GM19467 (cell line): ENCODE data around the gene TMEM271.

ENCODE experiments used
- ATAC-seq: cut with Tn5 transposase; IDR thresholded peaks from one replicate; pipeline ENCODE4 v1.9.1; 2021; ENCODE audit warnings: mild to moderate bottlenecking, moderate library complexity; ENCODE audit not compliant: unreplicated experiment

Gene TMEM271

DNA sequence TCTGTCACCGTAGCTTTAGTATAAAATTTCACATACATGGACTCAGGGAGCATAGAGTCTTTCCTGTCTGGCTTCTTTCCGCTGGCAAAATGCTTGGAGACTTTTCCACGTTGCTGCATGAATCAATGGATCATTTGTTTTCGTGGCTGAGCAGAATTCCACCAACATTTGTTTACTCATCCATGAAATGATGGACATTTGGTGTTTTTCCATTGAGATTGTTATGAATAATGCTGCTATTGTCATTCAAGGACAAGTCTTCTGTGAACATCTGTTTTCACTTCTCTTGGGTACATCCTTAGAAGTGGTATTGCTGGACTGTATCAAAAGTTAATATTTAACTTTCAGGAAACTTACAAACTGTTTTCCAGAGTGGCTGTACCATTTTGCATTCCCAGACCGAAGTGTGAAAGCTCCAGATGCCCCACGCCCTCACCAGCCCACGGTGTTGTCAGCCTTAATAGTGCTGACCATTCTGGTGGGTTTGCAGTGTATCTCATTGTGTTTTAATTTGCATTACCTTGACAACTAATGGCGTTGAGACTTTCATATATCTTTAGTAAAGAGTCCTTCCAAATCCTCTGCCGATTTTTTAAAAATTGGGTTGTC, 5.8 kb upstream of the TMEM271 start:
- no peak for ATAC-seq

DNA sequence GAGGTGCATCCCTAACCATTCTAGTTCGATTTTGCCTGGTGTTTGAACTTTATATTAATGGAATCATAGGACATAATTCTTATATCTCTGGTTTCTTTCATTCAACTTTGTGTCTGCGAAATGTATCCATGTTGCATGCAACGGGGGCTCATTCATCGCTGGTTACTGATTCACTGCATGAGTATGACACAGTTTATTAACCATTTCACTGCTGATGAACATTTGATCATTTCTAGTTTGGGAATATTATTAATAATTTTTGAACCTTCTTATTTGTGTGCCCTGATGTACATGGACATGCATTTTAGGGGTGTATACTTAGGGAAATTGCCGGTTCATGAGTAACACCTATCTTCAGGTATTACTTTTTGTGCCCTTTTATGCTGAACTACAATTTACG, 5.1 kb upstream of the TMEM271 start:
- ATAC-seq: no peak

DNA sequence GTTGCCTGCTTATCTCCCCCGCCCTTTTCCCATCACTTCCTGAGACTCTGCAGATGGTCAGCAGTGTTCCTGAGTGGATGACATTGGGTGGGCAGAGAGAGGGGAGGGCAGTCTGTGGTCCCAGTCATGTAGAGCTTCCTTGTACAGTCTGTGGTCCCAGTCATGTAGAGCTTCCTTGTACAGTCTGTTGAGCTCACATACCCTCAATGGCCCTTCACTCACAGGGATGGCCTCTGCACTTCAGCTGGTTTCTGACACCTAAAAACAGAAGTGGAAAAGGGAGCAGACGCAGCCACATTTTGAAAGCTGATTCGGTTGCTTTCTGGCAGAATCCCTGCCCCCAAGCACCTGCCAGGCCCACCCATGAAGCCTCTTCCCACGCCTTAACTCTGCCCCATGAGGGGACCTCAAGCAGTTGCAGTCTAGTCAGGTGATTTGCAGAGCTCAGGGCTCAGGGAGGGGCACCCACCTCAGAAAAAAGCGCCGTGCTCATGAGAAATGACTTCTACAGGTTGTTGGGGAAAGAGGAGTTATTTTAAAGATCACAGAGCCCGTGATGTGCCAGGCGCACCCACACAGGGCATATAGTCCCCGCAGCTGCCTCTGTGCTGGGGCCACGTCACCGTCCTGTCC, 3.6 kb upstream of the TMEM271 start:
- no peak for ATAC-seq

DNA sequence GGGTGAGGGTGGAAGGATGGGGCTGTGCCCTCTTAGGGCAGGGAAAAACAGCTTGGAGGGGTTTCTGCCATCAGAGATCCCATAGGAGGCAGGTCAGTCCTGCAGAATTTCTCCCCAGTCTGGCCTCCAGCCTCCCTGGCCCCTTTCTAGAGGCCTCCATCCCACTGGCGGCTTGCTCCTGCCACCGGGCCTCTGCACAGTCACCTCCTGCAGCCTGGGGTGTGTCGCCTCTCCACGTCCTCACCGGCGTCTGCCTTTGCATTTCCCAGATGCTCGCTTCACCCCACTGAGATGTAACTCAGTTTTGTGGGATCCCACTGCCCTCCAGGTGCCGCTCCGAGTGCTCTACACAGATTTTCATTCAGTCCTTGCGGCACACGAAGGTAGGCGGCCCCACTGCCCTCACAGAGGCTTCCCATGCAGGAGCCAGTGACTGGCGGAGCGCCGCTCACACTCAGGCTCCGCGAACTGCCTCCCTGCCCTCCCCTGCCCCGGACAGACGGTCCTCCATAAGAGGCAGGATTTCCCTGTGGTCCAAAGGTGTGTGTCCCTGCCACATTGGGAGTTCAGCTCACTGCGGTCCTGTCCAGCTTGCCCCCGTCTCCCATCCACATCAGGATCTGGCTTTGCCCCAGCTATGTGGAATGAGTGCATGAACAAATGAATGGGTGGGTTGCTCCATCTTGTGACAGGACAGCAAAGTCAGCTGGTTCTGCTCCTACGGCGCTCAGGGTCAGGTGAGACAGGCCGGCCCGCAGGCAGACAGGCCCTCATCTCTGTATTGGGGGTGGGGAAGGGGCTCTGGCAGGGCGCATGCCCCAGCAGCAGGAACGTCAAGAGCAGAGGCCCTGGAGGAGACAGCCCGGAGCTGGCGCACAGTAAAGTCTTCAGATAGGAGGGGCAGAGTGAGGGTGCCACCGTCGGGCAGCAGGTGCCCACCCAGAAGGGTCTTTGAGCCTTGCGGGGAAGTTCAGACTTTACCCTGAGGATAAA, 2.7 kb upstream of the TMEM271 start:
- no peak for ATAC-seq

DNA sequence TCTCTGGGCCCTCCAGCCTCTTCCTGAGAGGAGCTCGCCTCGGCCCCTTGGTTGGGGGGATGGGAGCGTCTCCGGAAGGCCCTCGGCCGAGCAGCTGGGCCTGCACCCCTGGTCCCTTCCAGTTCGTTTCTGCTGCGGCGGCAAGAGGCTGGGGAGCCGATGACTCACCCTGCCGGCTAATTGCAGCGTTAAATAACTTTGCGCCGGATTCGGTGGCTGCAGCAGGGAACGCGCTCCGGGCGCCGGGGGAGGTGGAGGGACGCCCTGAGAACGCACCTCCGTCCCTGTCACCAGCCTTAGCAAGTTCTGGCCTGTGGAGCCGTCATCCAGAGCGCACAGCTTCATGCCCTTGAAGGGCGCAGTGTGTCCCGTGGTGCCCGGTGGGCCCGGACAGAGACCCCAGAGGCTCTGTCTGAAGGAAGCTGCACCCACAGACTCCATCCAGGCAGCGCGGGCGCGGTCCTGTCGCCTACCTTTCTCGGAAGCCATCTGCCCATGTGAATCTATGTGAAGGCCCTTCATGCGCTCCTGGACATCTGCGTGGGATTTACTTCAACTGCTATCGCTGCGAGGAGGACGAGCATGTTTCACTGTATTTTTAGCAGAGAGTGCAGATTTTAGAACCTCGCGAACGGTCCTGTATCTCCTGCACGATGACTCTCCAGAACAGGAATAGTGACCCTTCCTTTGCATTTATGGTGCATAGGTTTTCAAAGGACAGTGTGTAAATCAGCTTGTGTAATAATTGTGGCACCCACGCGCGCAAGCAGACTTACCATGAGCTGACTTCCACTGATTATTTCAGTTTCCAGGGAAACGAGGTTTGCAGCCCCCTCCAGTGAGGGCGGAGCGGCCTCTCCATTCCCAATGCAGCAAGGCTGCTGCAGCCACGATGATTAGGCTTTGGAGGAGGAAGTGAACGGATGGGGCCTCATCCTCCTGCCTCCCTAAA, 1.7 kb upstream of the TMEM271 start:
- no peak for ATAC-seq

DNA sequence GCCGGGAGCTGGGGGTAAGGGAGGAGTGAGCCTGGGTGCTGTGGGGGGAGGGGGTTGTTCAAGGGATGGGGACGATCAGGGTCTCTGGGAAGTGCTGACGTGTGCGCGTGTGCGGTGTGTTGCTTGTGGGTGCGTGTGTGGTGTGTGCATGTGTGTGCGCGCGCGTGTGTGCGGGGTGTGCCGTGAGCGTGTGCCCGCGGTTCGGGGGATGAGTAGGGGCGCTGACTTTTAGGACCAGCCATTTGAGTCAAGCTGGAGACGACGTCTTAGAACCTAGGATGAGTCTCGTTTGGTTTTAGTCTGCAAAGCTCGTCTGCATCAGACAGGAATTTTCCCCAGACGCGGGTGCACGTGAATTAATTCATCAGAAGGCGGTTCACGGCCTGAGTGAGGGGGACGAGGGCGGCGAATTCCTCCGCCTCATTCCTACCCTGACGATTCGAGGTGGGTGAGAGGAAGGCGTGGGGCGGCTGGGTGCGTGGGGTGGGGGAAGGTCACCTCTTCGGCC, 950 bp upstream of the TMEM271 start:
- no peak for ATAC-seq

DNA sequence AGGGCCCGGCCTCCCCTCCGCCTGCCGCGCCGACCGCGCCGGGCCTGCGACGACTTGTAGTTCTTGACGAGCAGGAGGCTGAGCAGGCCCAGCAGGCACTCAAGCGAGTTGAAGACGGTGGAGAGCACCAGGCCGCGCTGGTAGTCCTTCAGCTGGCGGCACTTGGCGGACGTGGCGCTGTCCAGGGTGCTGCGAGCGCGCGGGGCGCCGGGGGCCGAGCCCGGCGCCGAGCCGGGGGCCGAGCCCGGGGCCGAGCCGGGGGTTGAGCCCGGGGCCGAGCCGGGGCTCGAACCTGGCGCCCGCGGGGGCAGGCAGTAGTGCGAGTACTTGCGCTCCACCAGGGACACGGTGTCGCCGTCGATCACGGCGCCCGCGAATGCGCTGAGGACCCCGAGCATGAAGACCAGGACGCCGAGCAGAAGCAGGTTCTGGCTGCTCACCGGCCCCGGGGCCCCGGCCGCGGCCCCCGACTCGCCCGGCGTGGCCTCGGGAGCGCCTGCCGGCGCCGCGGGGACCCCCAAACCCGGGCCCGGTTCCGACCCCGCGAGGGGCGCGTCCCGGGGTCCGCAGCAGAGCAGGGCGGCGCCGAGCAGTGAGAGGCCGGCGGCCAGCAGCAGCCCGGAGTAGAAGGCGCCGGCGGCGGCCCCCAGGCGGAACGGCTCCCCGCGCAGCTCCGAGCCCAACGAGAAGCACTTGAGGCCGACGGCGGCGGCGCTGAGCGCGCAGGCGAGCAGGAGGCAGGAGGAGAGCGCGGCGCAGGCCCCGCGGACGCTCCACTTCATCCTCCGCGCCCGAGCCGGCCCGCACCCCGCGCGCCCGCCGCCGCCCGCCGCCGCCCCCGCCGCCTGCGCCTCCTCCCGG, 584 bp downstream of the TMEM271 start:
- ATAC-seq: no peak

DNA sequence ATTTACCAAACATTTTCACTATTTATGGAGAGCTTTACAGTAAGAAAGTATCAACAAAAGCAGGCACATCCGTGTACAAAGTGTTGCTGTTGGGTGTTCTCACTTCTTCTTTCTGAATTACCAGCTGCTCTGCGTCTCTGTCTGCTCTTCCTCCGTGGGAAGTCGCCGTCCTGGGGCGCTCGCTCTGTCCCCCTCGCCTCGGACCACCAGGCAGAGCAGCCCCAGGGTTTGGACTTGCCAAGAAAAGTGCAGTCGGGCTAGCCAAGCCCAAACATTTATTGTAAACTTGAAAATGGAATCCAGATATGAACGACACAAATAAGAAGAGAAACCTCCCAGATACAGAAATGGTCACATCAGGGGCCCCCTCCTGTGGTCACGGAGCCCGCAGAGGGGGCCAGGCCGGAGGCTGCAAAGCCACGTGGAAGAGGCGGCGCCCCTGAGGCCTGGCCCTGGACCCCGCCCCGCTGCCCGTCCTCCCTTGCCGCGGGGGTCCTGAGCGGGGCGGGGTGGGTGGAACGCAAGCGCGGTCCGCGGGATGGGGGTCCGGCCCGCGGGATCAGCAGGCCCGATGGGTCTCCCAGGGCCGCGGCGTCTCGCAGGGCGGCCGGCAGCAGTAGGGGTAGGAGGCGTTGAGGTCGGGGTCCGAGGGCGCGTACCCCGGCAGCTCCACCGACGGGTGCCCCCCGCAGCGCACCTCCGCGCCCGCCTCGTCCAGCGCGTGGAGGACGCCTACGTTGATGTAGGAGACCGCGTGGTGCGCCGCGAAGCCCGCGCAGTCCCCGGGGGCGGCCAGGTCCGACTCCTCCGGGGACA, 1.5 kb downstream of the TMEM271 start:
- ATAC-seq: no peak

DNA sequence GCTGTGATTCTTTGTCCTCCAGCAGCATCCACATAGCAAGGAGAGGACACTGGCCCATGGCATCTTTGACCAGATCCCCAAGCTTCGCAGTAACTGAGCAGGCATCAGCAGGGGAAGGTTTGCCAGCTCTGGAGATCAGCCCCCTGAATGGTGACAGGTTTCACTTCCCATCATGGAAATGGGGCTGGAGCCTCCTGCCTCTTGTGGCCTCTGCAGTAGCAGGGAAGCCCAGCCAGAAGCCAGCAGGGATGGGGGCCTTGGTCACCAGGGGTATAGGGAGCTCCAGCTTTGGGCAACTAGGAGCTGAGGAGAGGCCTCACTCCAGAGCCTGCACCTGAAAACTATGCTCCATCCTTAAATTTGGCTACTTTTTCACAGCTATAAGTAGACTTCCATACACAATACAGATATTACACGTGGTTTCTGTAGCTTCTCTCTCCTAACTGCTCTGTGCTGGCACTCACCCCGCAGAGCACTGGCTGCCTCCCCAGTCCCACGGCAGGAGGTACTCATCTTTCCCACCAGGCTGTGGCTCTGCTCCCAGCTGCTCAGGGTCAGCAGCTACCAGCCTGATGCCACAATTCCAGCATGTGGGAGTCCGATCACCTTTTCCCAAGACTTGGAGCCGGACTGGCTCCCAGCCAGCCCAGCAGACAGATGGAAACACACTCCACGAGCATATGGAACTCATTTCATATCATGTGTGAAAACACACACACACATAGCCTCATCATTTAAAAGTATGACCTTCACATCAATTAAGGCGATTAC, 2.8 kb downstream of the TMEM271 start:
- no peak for ATAC-seq

DNA sequence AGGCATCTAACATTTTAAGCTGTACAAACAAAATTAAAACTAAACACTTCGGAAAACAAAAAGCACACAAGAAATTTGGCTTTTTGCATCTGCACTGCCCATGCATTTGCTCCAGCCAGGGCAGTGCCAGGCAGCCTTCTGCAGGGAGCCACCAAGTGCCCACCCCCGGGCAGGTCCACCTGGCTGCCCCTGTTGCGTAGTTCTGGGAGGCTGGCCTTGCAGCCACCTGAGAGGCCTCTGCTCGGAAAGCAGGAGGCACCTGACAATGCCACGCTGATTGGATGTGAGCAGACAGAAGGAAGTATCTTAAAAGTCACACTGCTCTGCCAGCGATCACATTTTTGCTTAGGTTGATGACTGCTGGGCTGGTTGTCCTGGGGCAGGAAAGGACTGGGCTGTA, 3.5 kb downstream of the TMEM271 start:
- no peak for ATAC-seq

DNA sequence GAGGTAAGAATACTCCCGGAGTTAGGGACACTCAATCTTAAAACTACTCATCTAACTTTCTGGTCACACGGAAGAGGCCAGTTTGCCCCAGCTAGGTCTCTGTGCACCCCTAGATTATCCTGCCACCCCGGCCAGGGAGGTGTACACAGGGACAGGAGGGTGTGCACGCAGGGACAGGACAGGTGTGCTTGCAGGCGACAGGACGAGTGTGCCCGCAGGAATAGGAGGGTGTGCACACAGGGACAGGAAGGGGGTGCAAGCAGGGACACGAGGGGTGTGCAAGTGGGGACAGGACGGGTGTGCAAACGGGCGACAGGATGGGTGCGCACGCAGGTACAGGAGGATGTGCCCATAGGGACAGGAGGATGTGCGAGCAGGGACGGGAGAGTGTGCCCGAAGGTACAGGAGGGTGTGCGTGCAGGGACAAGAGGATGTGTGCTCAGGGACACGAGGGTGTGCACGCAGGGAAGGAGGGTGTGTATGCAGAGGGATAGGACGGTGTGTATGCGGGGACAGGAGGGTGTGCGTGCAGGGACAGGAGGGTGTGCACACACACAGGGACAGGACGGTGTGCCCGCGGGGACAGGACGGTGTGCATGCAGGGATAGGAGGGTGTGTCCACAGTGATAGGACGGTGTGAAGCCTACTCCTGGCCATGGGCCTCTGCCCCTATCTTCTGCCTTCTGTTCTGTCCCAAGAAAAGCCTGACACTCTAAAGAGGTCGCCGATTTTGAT, 4.1 kb downstream of the TMEM271 start:
- no peak for ATAC-seq

DNA sequence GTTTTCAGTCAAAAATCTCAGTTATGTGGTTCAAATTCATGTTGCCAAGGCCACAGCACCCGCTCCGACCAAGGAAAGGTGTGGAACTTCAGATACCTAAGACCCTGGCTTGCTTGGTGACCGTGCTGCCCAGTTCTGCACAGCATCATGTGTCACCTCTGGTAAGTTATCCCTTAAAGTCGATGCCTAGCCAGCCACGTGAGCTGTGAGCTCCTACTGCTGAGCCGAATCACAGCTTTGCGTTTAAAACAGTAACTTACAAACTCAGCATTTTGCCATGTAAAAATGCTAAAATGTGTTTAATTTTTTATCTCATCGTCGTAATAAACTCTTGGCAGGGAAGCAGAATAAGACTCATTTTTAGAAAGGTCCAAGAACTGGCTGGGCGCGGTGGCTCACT, 5.3 kb downstream of the TMEM271 start:
- ATAC-seq: no peak

DNA sequence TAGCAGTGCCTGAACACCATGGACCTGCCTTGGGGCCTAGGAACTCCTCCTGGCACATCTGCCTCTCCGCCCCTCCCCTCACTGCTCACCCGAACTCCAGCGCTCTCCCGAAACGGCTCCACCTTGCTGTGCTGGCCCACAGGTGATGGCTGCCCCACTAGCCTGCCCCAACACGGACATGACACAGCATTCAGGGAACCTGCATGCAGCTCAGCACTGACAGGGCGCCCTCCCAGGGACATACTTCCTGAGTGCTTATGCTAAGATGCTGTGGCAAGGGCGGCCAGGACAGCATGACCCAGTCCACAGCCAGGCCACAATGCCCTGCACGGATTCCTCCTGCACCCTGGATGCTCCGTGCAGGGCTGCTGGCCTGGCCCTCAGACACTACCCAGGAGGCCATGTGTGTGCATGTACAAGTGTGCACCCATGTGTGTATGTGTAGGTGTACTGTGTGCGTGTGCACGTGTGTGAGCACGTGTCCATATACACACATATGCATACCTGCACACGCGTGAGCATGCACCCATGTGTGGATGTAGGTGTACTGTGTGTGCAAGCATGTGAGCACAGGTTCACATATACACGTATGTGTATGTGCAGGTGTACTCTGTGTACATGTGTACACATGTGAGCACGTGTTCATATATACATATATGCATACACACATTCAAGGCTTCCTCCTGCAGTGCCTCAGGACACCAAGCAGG, 6.0 kb downstream of the TMEM271 start:
- no peak for ATAC-seq

DNA sequence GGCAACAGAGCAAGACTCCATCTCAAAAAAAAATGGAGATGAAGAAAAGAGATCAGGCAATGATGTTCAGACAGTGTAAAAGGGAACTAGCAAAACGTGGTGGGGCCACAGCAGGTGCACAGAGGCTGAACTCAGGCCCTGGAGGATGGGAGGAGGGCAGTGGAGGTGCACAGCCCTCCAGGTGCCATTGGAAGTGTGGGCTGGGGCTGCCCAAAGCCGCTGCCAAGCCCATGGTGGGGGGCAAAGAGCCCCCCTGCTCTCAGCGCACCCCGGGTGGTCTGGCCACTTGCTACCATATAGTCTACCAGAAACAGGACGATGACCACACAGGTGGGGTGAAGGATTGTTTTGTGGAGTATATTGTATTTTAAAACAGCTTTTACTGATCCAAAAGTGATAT, 7.1 kb downstream of the TMEM271 start:
- ATAC-seq: no peak

DNA sequence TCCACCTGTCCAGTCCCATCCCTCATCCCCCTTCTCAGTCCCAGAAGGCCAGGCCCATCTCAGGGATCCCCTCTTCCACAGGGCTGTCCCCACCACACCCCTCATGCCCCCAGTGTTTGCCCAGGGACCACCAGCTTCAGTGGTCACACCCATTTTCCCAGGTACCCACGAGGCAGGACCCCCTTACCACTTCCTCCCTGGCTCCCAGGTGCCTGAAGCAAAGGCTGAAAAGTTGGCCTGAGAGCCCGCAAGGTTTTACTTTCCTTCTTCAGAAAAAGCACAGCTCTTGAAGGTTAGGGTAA, 7.8 kb downstream of the TMEM271 start:
- ATAC-seq: no peak

DNA sequence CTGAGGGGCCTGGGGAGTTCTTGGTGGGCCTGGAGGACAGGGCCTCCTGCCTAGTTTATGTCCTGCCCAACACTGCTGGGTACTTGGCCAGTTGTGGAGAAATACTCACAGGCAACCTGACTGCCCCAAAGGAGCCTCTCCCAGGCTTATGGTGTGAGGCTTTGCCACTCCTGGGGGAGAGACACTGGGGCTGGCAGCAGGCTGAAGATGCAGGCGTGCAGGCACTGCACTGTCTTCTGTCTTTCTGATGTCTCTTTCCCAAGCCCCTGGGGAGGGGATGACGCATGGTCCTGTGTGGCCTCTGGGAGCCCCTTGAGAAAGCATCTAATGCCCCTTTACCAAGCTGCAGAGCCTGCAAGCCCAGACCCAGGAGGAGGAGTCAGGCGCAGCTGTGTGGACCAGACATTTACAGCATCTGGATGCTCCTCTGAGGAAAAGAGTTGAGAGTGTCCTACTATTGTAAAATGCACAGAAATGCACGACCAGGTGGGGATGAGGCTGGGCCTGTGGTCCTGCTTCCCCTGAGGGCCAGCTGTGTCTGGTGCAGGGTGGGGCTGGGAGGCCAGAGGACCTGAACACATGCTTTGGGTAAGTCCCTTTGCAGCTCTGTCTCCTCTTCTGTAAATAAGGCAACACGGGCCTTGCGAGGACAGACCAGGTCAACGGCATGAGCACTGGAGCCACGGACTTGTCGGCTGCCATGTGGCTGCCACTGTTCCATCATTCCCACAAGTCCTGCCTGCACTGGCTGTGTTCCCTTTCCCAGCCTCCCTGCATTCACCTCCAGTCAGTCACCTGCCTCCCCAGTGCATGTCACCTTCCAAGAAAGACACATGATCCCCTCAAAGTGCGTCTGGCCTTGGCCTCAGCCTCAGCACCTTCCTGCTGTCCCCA, 8.4 kb downstream of the TMEM271 start:
- ATAC-seq: no peak
